ENCODE measurements around the gene TMEM171.
A peak's percentile ranks its signal among the peaks of the same experiment; 100 is the strongest.

The TMEM171 gene

GRCh38 chr5:73151766-73152410 is 31.5 kb downstream of the TMEM171 start:
- Histone ChIP-seq H3K4ac (ENCODE audit: low read depth in 1 of 2, low read length in 2 of 2) (no peak overlapping the region), H4K8ac (ENCODE audit: low read length) (no peak overlapping the region)

GRCh38 chr5:73152411-73153388 is 32.3 kb downstream of the TMEM171 start:
- Histone ChIP-seq H2BK120ac (ENCODE audit: low read depth, low read length) (no peak overlapping the region), H2AFZ (ENCODE audit: low read depth, low read length) (no peak overlapping the region), H3K18ac (ENCODE audit: low read depth in 1 of 2, low read length in 2 of 2) (no peak overlapping the region), H3K14ac (ENCODE audit: low read length in 2 of 2) (no peak overlapping the region), H3K9ac (ENCODE audit: low read length) (no peak overlapping the region), H3K79me1 (replicated peaks; ENCODE audit: low read length, poor library complexity, severe bottlenecking) (no peaks in the 10 kb centered on the region), H3K27me3 (ENCODE audit: control insufficient read depth in 1 of 2, insufficient read depth in 1 of 2, low read length in 2 of 2) (no peaks in the 10 kb centered on the region), H3K23ac (ENCODE audit: low read length in 2 of 2) (no peak overlapping the region), H3K27ac (ENCODE audit: low read length, poor library complexity, severe bottlenecking) (peak overlapping the region; percentile 86), H3K4me3 (ENCODE audit: insufficient read depth in 1 of 2, low read depth in 1 of 2, low read length in 2 of 2) (no peak overlapping the region), H3K36me3 (ENCODE audit: control insufficient read depth in 1 of 2, insufficient read depth in 2 of 2, low read depth in 1 of 2, low read length in 2 of 2) (no peaks in the 10 kb centered on the region), H3K4ac (ENCODE audit: low read depth in 1 of 2, low read length in 2 of 2) (no peak overlapping the region), H2BK15ac (ENCODE audit: low read depth, poor library complexity, severe bottlenecking) (no peak overlapping the region), H3K4me2 (ENCODE audit: low read length, poor library complexity, severe bottlenecking) (no peak overlapping the region), H4K91ac (ENCODE audit: low read length) (peak overlapping the region; percentile 40), H4K8ac (ENCODE audit: low read length) (no peak overlapping the region), H3K9me3 (ENCODE audit: control insufficient read depth, low read length) (no peaks in the 10 kb centered on the region), H2BK12ac (ENCODE audit: low read length in 2 of 2) (no peak overlapping the region), H2BK5ac (ENCODE audit: low read depth, low read length, poor library complexity, severe bottlenecking) (peak overlapping the region; percentile 89), H3K4me1 (ENCODE audit: control insufficient read depth, insufficient read depth, low read depth, low read length) (peaks cover 33% of the 10 kb centered on the region), H2AK5ac (ENCODE audit: low read length, severe bottlenecking) (peak overlapping the region; percentile 84)
- no peak for DNase-seq
- WGBS, result 81% methylated on average over 14 of the region's 14 CpGs

More at GRCh38 chr5:73151766-73152410, 31.5 kb downstream of the TMEM171 start:
- no peaks in the 10 kb centered on the region for H3K36me3 ChIP-seq (ENCODE audit: control insufficient read depth in 1 of 2, insufficient read depth in 2 of 2, low read depth in 1 of 2, low read length in 2 of 2)
- H3K4me3 ChIP-seq (ENCODE audit: insufficient read depth in 1 of 2, low read depth in 1 of 2, low read length in 2 of 2), result no peak overlapping the region
- no peak overlapping the region for H2BK120ac ChIP-seq (ENCODE audit: low read depth, low read length)
- H2BK5ac ChIP-seq (ENCODE audit: low read depth, low read length, poor library complexity, severe bottlenecking), result peak overlapping the region; percentile 89
- H3K23ac ChIP-seq (ENCODE audit: low read length in 2 of 2), result no peak overlapping the region
- H2BK12ac ChIP-seq (ENCODE audit: low read length in 2 of 2), result no peak overlapping the region
- H3K4me1 ChIP-seq (ENCODE audit: control insufficient read depth, insufficient read depth, low read depth, low read length), result peaks cover 32% of the 10 kb centered on the region
- no peak overlapping the region for H3K14ac ChIP-seq (ENCODE audit: low read length in 2 of 2)
- 71% methylated on average over 5 of the region's 5 CpGs for WGBS
- no peaks in the 10 kb centered on the region for H3K9me3 ChIP-seq (ENCODE audit: control insufficient read depth, low read length)
- peak overlapping the region; percentile 92 for H2AK5ac ChIP-seq (ENCODE audit: low read length, severe bottlenecking)
- no peak overlapping the region for H2AFZ ChIP-seq (ENCODE audit: low read depth, low read length)
- H2BK15ac ChIP-seq (ENCODE audit: low read depth, poor library complexity, severe bottlenecking), result no peak overlapping the region
- no peaks in the 10 kb centered on the region for H3K27me3 ChIP-seq (ENCODE audit: control insufficient read depth in 1 of 2, insufficient read depth in 1 of 2, low read length in 2 of 2)
- H3K9ac ChIP-seq (ENCODE audit: low read length), result no peak overlapping the region
- H3K79me1 ChIP-seq (replicated peaks; ENCODE audit: low read length, poor library complexity, severe bottlenecking), result no peaks in the 10 kb centered on the region
- H4K91ac ChIP-seq (ENCODE audit: low read length), result no peak overlapping the region
- peak; percentile 6 for DNase-seq
- H3K4me2 ChIP-seq (ENCODE audit: low read length, poor library complexity, severe bottlenecking), result no peak overlapping the region
- peak overlapping the region; percentile 86 for H3K27ac ChIP-seq (ENCODE audit: low read length, poor library complexity, severe bottlenecking)
- no peak overlapping the region for H3K18ac ChIP-seq (ENCODE audit: low read depth in 1 of 2, low read length in 2 of 2)

- peak overlapping the region; percentile 69 for H2BK5ac ChIP-seq (ENCODE audit: low read depth, low read length, poor library complexity, severe bottlenecking)
- no peak for DNase-seq
- H2BK12ac ChIP-seq (ENCODE audit: low read length in 2 of 2), result no peak overlapping the region
- H2AFZ ChIP-seq (ENCODE audit: low read depth, low read length), result no peak overlapping the region
- H3K4me3 ChIP-seq (ENCODE audit: insufficient read depth in 1 of 2, low read depth in 1 of 2, low read length in 2 of 2), result no peak overlapping the region
- H3K36me3 ChIP-seq (ENCODE audit: control insufficient read depth in 1 of 2, insufficient read depth in 2 of 2, low read depth in 1 of 2, low read length in 2 of 2), result no peaks in the 10 kb centered on the region
- H4K91ac ChIP-seq (ENCODE audit: low read length), result no peak overlapping the region
- 83% methylated on average over 7 of the region's 7 CpGs for WGBS
- H3K79me1 ChIP-seq (replicated peaks; ENCODE audit: low read length, poor library complexity, severe bottlenecking), result no peaks in the 10 kb centered on the region
- H3K18ac ChIP-seq (ENCODE audit: low read depth in 1 of 2, low read length in 2 of 2), result no peak overlapping the region
- H2BK120ac ChIP-seq (ENCODE audit: low read depth, low read length), result no peak overlapping the region
- H3K9me3 ChIP-seq (ENCODE audit: control insufficient read depth, low read length), result no peaks in the 10 kb centered on the region
- H3K27ac ChIP-seq (ENCODE audit: low read length, poor library complexity, severe bottlenecking), result peak overlapping the region; percentile 86
- H3K9ac ChIP-seq (ENCODE audit: low read length), result no peak overlapping the region
- peaks cover 33% of the 10 kb centered on the region for H3K4me1 ChIP-seq (ENCODE audit: control insufficient read depth, insufficient read depth, low read depth, low read length)
- H2AK5ac ChIP-seq (ENCODE audit: low read length, severe bottlenecking), result peak overlapping the region; percentile 99
- no peak overlapping the region for H3K14ac ChIP-seq (ENCODE audit: low read length in 2 of 2)
- H2BK15ac ChIP-seq (ENCODE audit: low read depth, poor library complexity, severe bottlenecking), result no peak overlapping the region
- no peaks in the 10 kb centered on the region for H3K27me3 ChIP-seq (ENCODE audit: control insufficient read depth in 1 of 2, insufficient read depth in 1 of 2, low read length in 2 of 2)
- no peak overlapping the region for H4K8ac ChIP-seq (ENCODE audit: low read length)
- no peak overlapping the region for H3K23ac ChIP-seq (ENCODE audit: low read length in 2 of 2)
- no peak overlapping the region for H3K4me2 ChIP-seq (ENCODE audit: low read length, poor library complexity, severe bottlenecking)
- H3K4ac ChIP-seq (ENCODE audit: low read depth in 1 of 2, low read length in 2 of 2), result no peak overlapping the region
These were observed 33.1 kb downstream of the TMEM171 start for GRCh38 chr5:73153513-73153912.

Measured in mesenchymal stem cell (in vitro differentiated cells and primary cell).